CD4-positive, alpha-beta T cell treated with Interleukin-6 at 100 ng/mL for 8 hours (primary cell): ENCODE measurements around the gene ADCY9.
"Not testable (repeated sequence)": the region's sequence is repeated elsewhere in the genome, so short reads cannot be mapped to it uniquely, and the experiment has no call there.

Experiments
- DNase-seq: peaks from one replicate; pipeline ENCODE4 v3.0.0-alpha.2; 2020; ENCODE audit warnings: mixed read lengths, low spot score

The ADCY9 gene

DNA sequence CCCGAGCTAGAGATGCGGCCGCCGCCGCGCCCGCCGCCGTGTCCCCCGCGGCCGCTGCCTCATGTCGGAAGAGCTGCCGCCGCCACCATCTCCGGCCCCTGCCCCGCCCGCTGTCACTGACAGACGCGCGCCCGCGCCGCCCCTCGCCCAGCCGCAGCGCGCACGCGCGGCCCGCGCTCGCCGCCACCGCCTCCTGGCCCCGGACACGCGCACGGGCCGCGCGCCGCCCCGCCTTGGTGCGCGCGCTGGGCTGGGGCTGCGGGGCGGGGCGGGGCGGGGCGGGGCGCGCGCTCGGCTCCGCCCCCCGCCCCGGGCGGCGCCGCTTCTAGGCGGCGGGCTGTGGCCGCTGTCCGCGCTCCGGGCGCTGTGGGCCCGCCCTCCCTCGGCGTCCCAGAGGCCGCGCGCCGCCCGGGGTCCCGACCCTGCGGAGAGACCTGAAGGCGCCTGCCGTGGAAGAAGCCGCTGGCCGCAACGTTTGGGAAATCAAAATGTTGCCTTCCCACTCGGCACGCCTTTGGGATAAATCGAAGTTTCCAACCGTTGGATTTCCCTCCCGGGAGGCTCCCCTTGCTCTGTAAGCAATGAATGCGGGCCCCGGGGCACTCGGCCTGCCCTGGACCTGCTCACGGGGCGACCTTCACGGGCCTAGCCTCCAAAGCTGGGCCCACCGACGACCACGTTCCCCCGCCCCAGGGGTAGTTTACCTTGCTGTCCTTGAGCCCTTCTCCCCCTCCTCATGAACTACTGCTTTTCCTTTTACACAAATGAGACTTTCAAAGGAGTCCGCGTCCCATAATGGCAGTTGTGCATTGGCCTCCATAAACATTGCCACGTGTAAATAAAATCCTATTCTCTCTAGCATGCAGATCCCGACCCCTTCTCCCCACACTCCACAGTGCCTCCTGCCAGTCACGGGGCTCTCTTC lies at the start of gene ADCY9:
Gene ADCY9 (minus strand): TSS at position 118 of the 925 bp plus-strand sequence. CDS start 1,000 bp downstream, outside the sequence.
- peak; percentile 75 for DNase-seq

DNA sequence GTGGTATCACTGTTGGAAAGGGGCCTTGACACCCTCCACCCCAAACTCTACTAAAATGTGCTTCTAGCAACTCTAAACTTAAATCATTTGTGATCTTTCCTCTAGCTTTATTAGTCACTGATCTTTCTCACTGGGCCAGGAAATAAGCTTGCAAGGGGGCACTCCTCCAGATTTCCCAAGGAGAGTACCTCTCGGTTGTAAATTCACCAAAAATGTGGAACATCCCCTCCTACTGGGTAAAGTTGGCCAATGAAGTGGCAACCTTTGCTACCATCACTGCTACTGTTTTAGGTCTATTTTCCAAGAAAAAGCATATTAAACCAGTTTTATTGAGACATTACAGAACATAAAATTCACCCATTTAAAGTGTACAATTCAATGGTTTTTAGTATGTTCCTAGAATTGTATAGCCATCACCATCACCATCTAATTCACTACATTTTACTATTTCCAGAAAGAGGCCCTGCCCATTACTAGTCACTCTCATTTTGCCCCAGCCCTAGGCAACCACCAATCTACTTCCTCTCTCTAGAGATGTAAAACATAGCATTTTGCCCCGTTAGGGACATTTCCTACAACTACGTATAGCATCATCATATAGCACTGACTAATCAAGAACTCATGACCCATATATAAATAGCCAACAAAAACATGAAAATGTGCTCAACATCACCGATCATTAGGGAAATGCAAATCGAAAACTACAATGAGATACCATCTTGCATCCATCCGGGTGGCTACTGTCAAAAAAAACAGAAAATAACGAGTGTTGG lies 44.6 kb upstream of the ADCY9 start:
- no peak for DNase-seq

DNA sequence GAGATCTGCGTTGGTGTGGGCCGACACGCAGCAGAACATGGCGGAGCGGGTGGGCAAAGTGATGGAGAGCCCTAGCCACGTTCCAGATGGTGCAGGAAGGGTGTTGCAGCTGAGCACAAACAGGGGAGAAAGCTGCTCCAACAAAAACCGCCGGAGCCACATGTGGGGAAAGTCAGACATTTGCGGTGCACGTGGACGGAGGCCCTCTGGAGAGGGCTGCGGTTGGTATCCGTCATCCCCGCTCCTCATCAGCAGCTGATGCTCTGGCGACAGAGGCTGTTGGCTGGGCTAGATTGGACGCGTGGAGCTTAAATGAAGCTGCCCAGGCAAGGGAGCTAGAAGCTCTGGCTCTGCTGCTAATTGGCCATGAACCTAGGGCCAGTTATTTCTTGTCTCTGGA lies 43.5 kb upstream of the ADCY9 start:
- no peak for DNase-seq

DNA sequence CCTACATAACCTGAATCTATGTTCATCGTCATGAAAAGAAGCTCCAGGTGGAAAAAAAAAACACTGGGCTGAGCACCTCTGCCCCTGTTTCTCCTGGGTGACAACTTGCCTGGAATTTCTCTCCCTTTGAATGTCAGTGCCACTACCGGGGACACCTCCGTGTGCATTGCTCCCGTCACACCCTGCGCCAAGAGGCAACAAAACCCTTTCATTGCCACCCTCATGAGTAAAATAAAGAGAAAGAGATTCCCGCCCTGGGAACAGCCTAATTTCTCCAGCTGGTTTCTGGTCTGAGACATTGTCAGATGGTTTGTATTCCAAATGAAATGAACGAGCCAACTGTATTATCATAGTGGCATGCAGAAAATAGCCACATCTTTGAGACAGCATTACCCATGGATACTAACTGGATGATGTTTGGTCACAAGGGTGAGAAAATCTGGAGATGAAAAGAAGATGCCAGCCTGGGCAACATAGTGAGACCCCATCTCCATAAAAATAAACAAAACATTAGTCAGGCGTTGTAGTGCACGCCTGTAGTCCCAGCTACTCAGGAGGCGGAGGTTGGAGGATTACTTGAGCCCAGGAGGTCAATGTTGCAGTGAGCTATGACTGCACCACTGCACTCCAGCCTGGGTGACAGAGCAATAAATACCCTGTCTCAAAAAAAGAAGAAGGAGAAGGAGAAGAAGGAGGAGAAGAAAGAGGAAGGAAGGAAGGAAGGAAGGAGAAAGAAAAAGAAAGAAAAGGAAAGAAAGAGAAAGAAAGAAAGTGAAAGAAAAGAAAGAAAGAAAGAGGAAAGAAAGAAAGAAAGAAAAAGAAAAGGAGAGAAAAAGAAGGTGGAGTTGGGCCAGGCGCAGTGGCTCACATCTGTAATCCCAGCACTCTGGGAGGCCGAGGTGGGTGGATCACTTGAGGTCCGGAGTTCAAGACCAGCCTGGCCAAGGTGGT lies 42.2 kb upstream of the ADCY9 start:
- DNase-seq: no peak

DNA sequence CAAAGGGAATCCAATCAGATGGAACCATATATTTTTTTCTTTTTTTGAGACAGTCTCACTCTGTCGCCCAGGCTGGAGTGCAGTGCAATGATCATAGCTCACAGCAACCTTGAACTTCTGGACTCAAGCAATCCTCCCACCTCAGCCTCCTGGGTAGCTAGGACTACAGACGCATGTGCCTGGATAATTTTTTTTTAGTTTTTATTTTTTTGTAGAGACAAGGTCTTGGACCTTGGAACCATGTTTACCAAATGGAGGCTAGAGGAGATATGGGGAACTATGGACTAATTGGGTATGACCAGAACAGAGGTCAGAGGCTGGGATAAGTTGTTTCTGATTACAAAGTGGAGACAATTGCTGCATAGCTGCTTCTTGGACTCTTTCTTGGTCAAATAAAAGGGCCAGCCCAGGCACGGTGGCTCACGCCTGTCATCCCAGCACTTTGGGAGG lies 41.2 kb upstream of the ADCY9 start:
- no peak for DNase-seq

DNA sequence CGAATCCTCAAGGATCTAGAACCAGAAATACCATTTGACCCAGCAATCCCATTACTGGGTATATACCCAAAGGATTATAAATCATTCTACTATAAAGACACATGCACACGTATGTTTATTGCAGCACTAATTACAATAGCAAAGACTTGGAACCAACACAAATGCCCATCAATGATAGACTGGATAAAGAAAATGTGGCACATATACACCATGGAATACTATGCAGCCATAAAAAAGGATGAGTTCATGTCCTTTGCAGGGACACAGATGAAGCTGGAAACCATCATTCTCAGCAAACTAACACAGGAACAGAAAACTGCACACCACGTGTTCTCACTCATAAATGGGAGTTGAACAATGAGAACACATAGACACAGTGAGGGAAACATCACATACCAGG lies 40.3 kb upstream of the ADCY9 start:
- DNase-seq: not testable (repeated sequence)

DNA sequence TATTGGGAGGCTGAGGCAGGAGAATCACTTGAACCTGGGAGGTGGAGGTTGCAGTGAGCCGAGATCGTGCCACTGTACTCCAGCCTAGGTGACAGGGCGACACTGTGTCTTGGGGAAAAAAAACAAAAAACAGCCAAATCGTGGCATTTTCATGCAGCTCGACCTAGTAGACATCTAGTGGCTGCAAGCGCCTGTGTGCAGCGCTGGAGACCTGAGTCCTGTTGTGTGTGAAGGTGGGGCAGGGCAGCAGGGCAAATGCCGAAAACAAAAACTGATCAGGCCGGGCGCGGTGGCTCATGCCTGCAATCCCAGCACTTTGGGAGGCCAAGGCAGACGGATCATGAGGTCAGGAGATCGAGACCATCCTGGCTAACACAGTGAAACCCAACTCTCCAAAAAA lies 37.1 kb upstream of the ADCY9 start:
- DNase-seq: not testable (repeated sequence)

DNA sequence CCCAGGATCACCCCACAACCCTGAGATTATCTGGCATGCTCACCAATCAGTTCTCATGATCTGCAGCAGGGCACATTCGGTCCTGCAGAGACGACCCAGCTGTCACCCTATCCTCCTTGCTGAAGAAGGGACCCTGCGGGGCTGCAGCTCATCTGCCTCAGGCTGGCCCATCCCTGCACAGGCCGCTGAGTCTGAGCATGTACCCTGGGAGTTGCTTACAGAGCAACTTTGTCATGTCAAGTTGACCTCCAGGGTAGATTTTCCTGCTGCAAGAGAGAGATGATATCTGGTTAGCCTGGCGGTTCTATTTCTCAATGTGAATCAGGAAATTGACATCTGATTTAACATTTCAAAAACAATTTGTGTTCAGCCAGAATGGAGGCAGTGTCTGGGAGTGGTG lies 36.0 kb upstream of the ADCY9 start:
- no peak for DNase-seq

DNA sequence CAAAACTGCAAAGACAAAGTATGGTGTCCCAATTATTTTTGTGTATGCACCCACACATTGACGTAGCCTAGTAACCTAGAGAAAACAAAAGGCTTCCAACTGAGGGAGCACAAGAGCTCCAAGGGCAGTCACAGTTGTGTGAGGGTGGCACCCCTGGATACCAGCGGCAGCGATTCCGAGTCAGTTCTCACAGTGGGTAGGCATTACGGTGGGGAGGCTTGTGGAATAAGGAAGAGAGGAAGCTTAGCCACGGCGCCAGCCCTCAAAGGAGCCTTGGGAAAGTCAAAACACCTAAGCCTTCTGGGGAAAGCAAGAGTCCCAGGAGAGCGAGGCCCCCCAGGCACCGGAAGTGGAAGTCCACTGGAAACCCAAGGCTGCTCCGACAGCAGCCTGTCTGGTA lies 31.0 kb upstream of the ADCY9 start:
- no peak for DNase-seq

DNA sequence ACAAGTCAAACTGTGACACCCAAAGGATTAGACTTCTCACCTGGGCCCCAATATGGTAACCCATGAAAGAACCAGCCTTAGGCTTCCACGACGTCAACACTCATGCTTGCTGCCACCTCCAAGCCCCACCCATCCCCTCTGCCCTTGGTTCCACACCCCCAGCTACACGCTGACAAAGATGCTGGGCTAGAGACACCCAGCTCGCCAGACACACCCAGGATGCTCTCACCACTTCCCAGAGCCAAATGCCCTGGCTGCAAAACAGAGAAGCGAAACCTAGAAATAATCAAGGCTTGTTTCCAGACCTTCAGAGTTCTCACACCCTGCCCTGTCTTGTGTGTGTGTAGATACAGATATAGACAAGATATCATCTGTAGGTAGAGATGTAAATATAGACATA lies 26.0 kb upstream of the ADCY9 start:
- peak; percentile 49 for DNase-seq

DNA sequence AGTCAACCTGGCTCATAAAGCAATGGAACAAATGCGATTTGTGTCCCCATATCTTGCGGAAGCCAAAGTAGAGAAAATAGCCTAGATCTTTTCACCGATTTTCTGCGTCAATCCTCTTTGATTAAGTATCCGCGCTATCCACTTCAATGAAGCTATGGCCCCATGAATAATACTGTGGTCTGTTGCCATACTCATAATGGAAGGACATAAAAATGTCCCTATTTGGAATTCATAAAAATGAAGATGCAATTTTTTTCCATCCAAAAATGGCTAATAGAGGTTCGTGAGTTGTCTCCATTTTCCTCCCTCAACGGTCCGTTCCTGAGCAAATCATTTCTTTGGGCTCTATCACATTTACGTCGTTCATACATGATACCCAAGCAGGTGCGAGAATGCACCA lies 25.4 kb upstream of the ADCY9 start:
- no peak for DNase-seq

DNA sequence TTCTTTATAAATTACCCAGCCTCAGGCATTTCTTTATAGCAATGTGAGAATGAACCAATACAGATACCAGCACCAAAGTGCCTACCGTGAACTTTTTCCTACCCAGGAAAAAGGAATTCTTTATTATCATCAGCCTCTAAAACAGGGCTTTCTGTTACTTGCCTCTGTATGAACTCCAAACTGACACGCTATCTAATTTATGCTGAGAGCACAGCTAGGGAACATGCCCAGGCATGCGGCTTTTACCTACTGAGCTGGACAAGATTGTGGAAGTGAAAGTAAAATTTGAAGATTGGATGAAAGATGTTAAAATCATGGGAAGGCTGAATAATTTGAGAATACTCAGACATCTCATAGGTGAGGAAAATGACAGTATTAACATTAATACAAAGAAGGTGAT lies 24.4 kb upstream of the ADCY9 start:
- DNase-seq: no peak

DNA sequence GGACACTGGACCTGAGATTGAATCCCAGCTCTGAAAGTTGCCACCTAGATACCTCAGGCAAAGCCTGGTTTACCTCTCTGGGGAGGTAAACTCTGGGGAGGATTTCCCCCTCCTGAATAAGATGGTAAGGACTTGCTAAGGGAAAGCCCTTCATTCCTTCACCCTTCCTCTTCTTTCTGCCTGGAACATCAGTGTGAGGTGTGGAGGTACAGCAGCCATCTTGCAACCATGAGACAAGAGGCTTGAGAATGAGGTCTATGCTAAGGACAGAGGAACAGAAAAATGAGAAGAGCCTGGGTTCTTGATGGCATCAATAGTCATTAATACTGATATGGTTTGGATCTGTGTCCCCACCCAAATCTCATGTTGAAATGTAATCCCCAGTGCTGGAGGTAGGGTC lies 23.7 kb upstream of the ADCY9 start:
- DNase-seq: no peak

DNA sequence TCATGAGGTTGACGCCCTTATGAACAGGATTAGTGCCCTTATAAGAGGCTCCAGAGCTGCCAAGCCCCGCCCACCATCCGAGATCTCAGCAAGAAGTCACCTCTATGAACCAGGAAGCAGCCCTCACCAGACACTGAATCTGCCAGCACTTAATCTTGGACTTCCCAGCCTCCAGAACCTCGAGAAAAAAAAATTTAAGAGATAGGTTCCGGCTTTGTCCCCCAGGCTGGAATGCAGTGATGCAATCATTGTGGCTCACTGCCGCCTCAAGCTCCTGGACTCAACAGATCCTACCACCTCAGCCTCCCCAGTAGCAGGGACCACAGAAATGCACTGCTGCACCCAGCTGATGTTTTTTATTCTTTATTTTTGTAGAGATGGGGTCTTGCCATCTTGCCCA lies 22.5 kb upstream of the ADCY9 start:
- DNase-seq: no peak

DNA sequence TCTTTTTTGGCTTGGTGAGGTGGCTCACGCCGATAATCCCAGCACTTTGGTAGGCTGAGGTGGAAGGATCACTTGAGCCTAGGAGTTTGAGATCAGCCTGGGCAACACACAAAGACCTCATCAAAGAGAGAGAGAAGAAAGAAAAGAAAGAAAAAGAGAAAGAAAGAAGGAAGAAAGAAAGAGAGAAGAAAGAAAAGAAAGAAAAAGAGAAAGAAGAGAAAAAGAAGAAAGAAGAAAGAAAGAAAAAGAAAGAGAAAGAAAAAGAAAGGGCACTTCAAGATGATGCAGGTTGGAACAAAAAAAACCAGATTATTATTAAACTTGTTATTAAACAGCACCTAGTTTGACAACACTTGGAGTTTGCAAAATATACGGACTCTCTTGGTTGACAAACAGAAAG lies 21.2 kb upstream of the ADCY9 start:
- DNase-seq: no peak

DNA sequence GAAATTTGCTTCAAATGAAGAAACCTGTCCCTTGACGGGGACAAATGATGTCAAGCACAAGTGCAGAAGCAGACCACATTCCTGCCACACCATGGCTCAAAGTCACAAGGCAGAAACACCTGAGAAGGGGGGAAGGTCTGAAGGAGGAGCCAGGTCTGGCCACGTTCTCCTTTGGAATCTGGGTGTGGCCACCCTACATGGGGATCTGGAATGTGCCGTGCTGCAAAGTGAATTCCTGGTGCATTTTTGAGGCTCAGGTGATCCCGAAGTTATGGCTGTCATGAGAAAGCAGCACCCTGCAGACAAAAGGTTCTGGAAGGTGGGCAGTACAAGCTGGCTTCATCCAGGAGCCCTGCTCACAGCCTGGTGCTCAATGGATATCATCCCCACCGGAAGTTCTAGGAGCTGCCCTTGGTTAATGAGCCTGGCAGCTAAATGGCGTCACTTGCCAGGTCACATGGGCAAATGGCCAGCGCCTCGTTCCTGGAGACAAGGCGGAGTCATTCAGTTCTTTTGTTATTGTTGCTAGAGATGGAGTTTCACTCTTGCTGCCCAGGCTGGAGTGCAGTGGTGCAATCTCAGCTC lies 20.1 kb upstream of the ADCY9 start:
- no peak for DNase-seq

DNA sequence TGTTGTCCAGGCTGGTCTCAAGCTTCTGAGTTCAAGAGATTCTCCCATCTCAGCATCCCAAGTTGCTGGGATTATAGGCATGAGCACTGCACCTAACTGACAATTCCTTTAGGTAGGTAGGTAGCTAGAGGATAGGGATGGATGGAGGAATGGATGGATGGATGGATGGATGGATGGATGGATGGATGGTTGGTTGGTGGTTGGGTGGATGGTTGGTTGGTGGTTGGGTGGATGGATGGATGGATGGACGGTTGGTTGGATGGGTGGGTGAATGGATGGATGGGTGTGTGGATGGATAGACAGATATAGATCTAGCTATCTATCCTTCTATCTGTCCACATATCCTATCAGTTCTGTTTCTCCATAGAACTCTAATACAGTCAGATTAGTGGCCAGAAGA lies 19.3 kb upstream of the ADCY9 start:
- DNase-seq: no peak

DNA sequence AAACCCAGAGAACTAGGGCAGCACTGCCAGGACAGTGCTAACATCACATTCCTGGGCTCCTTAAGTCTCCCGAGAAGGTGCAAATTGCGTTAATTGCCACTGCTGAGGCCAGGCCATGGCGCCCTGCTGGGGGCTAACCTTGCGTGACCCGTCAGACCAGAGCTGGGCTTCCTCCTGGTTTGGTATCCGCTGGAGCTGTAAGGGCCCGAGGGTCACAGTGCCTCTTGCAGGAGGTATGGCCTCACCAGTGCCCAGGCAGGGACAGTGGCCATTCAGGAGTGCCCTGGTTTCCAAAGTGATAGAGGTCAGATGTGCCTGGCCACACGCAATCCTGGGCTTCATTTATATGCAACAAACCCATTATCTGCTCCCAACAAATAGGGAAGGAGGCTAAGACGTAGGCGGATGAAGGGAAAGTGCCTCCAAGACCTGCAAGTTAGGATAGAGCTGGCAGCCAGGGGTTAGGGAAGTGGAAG lies 17.7 kb upstream of the ADCY9 start:
- DNase-seq: no peak

DNA sequence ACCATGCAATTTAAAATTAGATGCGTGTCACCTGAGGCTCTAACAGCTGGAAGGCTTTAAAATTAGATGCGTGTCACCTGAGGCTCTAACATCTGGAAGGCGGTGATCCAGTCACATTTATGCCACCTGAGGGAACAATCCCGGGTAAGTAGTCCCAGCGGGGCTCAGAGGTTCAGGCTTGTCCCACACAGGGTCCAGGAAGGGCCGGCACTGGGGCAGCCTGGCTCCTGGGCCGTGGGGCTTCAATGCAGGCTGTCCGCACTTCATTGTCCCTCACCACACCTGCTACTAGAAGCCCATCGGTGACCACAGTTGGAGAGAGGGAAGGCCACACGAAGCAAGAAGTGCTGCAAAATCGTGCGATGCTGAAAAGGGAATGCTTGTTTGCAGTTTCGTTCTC lies 15.4 kb upstream of the ADCY9 start:
- no peak for DNase-seq

DNA sequence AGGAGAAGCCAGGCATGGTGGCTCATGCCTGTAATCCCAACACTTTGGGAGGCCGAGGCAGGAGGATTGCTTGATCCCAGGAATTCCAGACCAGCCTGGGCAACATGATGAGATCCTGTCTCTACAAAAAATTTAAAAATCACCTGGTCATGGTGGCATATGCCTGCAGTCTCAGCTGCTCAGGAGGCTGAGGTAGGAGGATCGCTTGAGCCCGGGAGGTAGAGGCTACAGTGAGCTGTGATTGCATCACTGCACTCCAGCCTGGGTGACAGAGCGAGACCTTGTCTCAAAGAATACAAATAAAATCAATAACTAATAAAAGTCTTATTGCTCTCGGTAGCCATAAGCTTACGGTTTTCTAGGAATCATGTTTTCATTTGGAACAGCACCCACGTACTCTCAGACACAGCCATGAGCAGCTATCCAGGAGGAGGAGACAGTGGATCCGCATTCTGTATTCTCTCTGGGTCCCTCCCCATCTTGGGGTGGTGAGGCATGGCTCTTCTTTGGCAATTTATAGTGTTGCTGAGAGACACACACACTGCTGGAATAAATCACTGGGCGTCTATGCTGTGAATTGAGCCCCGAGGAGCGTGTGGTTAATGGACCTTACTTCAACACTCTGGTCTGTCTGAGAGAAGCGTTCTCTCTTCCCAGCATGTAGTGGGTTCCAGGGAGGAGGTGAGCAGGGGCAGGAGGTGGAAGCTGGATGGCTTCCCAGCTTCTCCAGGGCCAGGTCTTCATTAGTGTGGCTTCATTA lies 8.5 kb upstream of the ADCY9 start:
- no peak for DNase-seq
